Measurements from ENCODE around the gene MEX3D.

DNA sequence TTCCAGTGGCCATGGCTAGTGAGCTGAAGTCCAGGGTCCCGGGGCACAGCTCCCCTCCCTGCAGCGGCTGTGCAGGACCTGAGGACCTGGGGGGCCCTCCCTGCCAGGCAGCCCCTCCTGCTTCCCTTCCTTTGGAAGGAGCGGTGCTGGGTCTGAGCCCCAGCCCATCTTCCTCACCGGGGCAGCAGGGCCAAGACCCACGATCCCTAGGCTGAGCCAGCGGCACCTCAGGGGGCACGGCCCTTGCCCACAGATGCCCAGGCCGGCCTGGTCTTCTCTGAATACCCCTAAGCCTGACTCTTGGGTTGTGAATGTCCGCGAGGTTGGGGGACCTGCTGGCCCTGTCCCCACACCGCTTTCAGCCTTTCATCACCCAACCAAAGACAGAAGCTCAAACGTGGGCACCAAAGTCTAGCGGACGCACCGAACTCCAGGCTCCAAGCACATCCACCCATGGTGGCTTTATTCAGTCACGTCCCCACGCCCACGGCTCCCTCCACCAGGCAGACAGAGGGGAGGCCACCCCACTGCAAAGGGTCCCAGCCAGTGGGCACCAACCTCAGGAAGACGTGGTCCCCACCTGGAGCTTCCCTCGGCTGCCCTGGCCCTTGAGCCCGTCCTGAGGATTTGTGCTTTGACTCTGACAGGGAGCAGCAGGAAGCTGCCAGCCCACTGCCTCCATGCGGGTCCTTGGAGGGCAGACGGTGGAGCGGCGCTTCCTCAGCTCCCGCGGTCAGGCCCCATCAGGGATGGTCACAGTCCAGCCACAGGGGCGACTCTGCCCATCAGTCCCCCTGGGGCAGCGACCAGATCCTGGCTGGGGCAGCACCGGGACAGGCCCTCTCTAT lies 8.3 kb upstream of the MEX3D start:
- TF ChIP-seq, protein P1, sequence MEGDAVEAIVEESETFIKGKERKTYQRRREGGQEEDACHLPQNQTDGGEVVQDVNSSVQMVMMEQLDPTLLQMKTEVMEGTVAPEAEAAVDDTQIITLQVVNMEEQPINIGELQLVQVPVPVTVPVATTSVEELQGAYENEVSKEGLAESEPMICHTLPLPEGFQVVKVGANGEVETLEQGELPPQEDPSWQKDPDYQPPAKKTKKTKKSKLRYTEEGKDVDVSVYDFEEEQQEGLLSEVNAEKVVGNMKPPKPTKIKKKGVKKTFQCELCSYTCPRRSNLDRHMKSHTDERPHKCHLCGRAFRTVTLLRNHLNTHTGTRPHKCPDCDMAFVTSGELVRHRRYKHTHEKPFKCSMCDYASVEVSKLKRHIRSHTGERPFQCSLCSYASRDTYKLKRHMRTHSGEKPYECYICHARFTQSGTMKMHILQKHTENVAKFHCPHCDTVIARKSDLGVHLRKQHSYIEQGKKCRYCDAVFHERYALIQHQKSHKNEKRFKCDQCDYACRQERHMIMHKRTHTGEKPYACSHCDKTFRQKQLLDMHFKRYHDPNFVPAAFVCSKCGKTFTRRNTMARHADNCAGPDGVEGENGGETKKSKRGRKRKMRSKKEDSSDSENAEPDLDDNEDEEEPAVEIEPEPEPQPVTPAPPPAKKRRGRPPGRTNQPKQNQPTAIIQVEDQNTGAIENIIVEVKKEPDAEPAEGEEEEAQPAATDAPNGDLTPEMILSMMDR (IDR thresholded peaks at IDR 0.05): no peak
- no peak for TF ChIP-seq POLR2A (IDR thresholded peaks at IDR 0.05)

All from body of pancreas (tissue), 4 donors.